HL-60 (cell line): ENCODE data around the gene DNAJC18.

ENCODE experiments used
- DNase-seq, 2 experiments: peaks; one replicate each; pipeline ENCODE4 v3.0.0-alpha.2; 2010 to 2020; ENCODE audit warnings: low read depth in 1 of 2, low spot score in 1 of 2
- H3K27ac ChIP-seq: fragments of 250-450 bp; sonication (Bioruptor Pico); replicated peaks from 2 replicates; pipeline ENCODE4 v1.5.1; 2020; ENCODE audit warnings: mild to moderate bottlenecking, moderate library complexity
- H3K27me3 ChIP-seq: fragments of 250-450 bp; sonication (Bioruptor Pico); 2 replicates; pipeline ENCODE4 v1.5.1; 2021; ENCODE audit warnings: mild to moderate bottlenecking, moderate library complexity; ENCODE audit not compliant: insufficient read depth, poor library complexity, severe bottlenecking
- H3K4me3 ChIP-seq: replicated peaks from 2 replicates; pipeline ENCODE4 v1.5.1; 2011; ENCODE audit warnings: mild to moderate bottlenecking, control low read depth, low read length; ENCODE audit not compliant: insufficient read depth
- CTCF ChIP-seq: IDR thresholded peaks from one replicate; pipeline ENCODE4 v1.5.1; 2011; ENCODE audit warnings: low read length, control low read depth, inconsistent platforms; ENCODE audit not compliant: insufficient read depth
- GABPA ChIP-seq: IDR thresholded peaks from 2 replicates; pipeline ENCODE4 v1.6.1; 2012; ENCODE audit warnings: low read depth
- POLR2AphosphoS5 ChIP-seq: IDR thresholded peaks from 2 replicates; pipeline ENCODE4 v1.6.1; 2012; ENCODE audit warnings: low read depth
- REST ChIP-seq: IDR thresholded peaks from 2 replicates; pipeline ENCODE4 v1.6.1; 2012; ENCODE audit warnings: low read depth; ENCODE audit not compliant: insufficient replicate concordance
- SPI1 ChIP-seq: IDR thresholded peaks from 2 replicates; pipeline ENCODE4 v1.6.1; 2012; ENCODE audit warnings: low read depth, mild to moderate bottlenecking, borderline replicate concordance

Gene DNAJC18

GRCh38 chr5:139422307-139422893 lies 16.9 kb downstream of the DNAJC18 start:
- TF ChIP-seq GABPA (no peak), CTCF (peak; percentile 49)
- Histone ChIP-seq H3K4me3 (no peak overlapping the region), H3K27me3 (no peaks in the 10 kb centered on the region), H3K27ac (no peak overlapping the region)
- peak; percentile 35 to 47 for DNase-seq

GRCh38 chr5:139419226-139420192 lies 19.8 kb downstream of the DNAJC18 start:
- DNase-seq: no peak
- Histone ChIP-seq H3K27me3 (no peaks in the 10 kb centered on the region), H3K27ac (no peak overlapping the region), H3K4me3 (no peak overlapping the region)
- no peak for TF ChIP-seq REST

- Histone ChIP-seq H3K4me3 (no peak overlapping the region), H3K27me3 (no peaks in the 10 kb centered on the region), H3K27ac (no peak overlapping the region)
- no peak for DNase-seq
- TF ChIP-seq POLR2AphosphoS5: no peak
- TF ChIP-seq CTCF: no peak
Measured at GRCh38 chr5:139418793-139419192, 20.5 kb downstream of the DNAJC18 start.

- TF ChIP-seq CTCF (no peak), GABPA (no peak), SPI1 (no peak), POLR2AphosphoS5 (no peak), REST (no peak)
- no peak for DNase-seq
- H3K27ac ChIP-seq: no peak overlapping the region
- no peak overlapping the region for H3K4me3 ChIP-seq
- no peaks in the 10 kb centered on the region for H3K27me3 ChIP-seq
Measured at GRCh38 chr5:139417214-139417613, 22.1 kb downstream of the DNAJC18 start.
